ENCODE results near the gene UBE2V1. TPM values are rescaled to one million over a fixed set of nuclear protein-coding genes. Genes with fewer than 3 reads are reported as not detected.

The UBE2V1 gene
- total RNA-seq, 3 donors from 2014 or later, result 126 to 144 (median 139) TPM

DNA sequence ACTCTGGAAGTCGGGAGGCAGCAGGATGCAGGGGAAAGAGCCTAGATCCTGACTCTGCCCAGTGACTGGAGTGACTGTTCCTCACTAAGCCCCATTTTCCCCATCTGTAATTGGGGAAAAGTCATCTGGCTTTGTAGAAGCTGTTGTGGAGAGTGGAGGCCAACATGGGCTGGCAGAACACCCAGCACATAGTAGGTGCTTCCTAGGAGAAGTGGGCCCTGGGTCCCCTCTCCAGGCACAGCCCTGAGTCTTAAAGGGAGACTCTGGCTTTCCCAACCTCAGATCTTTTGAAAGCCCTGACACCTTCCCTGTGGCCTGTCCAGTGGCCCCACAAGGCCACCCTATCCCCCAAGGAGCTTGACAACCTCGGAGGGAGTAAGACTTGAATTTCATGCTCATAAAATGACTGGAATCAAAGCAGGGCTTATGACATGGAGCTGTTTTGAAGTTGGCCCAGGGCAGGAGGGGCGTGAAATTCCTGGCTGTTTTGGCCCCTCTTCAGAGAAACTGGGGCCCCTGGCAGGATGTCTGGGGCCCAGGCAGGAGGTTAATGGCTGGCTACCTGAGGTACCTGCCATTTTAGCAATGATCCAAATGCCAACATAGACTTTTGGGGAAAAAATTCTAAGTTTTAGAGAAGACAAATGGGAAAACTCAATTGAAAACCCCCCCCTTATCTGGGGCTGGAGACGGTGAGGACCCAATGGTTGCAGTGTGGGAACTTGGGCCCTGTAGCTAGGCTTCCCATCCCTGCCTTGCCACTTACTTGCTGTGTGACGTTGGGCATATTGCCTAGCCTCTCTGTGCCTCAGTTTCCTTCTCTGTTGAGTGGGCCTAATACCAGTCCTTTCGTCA is 51.6 kb downstream of the UBE2V1 start:
- Mint-ChIP-seq H3K4me3 (no peak overlapping the region), H3K9me3 (no peaks in the 10 kb centered on the region), H3K27me3 (ENCODE audit: low read depth) (no peaks in the 10 kb centered on the region), H3K36me3 (ENCODE audit: insufficient read depth) (no peaks in the 10 kb centered on the region), H3K4me1 (ENCODE audit: low read depth) (no peaks in the 10 kb centered on the region)
- DNase-seq, result no peak
- ATAC-seq, result no peak

DNA sequence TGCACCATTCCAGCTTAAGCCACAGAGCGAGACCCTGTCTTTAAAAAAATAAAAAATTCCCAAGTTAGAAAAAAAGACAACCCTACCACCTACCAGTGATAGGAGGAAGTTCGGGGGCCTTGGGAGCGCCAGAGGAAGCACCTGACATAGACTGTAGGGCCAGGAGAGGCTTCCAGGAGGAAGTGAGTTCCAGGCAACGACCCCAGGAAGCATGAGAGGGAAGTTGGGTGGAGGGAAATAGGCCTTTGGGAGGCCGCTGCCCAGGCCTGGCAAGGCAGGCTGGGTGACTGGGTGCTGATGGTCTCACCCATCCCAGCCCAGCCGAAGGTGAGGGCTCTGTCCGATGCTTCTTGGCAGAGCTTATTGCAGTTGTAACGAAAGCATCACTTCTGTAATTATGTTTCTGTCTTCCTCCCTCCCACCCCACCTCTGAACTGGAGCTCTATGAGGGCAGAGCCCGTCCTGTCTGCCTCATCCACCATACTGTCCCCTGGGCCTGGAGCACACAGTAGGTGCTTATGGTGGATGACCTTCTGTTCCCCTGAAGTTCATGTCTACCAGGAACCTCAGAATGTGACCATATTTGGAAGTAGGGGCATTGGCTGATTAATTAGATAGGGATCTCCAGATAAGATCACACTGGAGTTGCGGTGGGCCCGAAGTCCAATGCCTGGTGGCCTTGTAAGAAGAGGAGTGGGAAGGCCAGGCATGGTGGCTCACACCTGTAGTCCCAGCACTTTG is 54.1 kb downstream of the UBE2V1 start:
- H3K9me3 Mint-ChIP-seq, result no peaks in the 10 kb centered on the region
- no peaks in the 10 kb centered on the region for H3K4me1 Mint-ChIP-seq (ENCODE audit: low read depth)
- no peaks in the 10 kb centered on the region for H3K36me3 Mint-ChIP-seq (ENCODE audit: insufficient read depth)

DNA sequence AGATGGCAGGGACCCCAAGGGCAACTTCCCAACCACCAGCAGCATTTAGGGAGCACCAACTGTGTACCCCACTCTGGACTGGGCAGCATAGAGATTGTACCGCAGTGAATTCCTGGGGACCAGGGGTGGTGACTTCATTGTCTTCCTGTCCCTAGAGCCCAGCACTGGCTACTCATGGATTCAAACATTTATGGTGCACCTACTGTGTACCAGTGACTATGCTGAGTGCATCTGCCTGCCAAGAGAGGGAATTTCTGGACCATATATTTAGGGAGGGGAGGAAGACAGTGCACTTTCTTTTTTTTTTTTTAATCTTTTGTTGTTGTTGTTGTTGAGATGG is 55.3 kb downstream of the UBE2V1 start:
- Mint-ChIP-seq H3K9me3 (no peaks in the 10 kb centered on the region), H3K4me3 (no peak overlapping the region), H3K27me3 (ENCODE audit: low read depth) (no peaks in the 10 kb centered on the region), H3K36me3 (ENCODE audit: insufficient read depth) (no peaks in the 10 kb centered on the region), H3K4me1 (ENCODE audit: low read depth) (no peaks in the 10 kb centered on the region)
- no peak for ATAC-seq
- no peak for DNase-seq

More for the DNA sequence above, 54.1 kb downstream of the UBE2V1 start:
- DNase-seq (no peak), ATAC-seq (no peak)
- no peaks in the 10 kb centered on the region for H3K27me3 Mint-ChIP-seq (ENCODE audit: low read depth)
- no peak overlapping the region for H3K4me3 Mint-ChIP-seq

DNA sequence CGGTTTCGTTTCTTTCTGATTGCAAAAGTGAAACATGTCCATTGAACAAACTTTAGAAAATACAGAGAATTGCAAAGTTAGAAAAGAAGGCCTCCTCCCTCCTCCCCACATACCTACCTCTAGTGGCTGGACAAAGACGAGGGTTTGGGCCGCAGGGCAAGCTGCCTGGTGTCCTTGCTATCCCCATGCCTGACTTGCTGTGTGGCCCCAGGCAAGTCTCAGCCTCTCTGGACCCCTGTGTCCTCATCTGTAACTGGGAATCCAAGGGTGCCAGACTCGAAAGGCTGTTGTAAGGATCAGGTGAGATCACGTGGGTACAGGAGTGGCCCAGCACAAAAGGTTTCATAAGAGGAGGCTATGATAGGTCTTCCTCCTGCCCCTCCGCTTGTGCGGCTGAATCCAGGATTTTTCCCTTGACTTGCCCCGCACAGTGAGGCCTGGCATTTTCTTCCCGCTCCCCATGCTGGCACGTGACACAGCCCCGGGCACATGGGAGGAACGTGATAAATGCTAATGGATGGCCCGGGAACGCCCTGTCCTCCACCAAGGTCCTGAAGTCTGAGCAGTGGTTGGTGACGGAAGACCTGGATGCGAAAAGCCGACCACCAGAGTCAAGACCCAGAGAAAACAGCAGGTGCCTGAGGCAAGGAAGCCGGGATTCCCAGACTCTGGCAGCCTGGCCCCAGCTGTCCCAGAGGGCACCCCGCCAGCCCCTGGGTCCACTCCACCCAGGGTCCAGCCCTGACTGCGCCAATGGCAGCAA is 55.8 kb downstream of the UBE2V1 start:
- no peak for DNase-seq

DNA sequence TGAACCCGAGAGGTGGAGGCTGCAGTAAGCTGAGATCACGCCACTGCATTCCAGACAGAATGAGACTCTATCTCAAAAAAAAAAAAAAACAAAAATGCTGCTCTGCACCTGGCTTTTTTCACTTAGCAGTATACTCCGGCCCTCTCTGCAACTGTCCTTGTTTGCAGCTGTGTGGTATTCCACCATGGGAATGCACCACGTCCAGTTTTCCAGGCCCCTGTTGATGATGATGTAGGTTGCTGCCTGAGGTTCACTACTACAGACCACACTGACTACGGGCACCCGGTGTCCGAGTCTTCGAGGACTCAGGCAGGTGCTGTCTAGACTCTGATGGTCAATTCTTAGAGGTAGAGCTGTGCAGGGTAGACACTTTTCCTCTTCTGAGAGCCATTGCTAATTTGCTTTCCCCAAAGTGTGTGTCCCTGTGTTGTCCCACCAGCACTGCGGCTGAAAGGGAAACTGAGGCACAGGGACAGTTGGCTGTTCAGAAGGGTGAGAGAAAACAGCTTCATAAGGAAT is 56.5 kb downstream of the UBE2V1 start:
- H3K4me1 Mint-ChIP-seq (ENCODE audit: low read depth), result no peaks in the 10 kb centered on the region
- H3K9me3 Mint-ChIP-seq, result no peaks in the 10 kb centered on the region
- no peak for DNase-seq
- no peaks in the 10 kb centered on the region for H3K36me3 Mint-ChIP-seq (ENCODE audit: insufficient read depth)
- no peak overlapping the region for H3K4me3 Mint-ChIP-seq
- ATAC-seq, result no peak
- H3K27me3 Mint-ChIP-seq (ENCODE audit: low read depth), result no peaks in the 10 kb centered on the region

More for the DNA sequence above, 55.8 kb downstream of the UBE2V1 start:
- Mint-ChIP-seq H3K36me3 (ENCODE audit: insufficient read depth) (no peaks in the 10 kb centered on the region), H3K4me1 (ENCODE audit: low read depth) (no peaks in the 10 kb centered on the region), H3K4me3 (no peak overlapping the region), H3K9me3 (no peaks in the 10 kb centered on the region), H3K27me3 (ENCODE audit: low read depth) (no peaks in the 10 kb centered on the region)
- no peak for ATAC-seq

DNA sequence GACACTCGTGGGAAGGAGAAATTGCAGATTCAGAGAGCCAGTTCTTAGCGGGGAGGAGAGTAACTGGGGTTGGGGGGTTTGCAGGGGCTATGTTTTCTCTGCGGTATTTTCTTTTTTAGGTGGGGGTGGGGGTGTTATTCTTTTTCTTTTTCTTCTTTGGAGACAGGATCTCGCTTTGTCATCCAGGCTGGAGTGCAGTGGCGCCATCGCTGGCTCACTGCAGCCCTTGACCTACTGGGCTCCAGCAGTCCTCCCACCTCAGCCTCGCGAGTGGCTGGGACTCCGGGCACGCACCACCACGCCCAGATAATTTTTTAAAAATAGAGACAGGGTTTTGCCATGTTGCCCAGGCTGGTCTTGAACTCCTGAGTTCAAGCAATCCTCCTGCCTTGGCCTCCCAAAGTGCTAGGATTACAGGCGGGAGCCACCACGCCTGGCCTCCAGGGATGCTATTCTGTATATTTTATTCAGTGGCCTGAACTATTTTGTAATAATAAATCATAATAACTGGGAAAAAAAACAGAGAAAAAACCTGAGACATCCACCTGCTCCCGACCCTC is 57.3 kb downstream of the UBE2V1 start:
- H3K27me3 Mint-ChIP-seq (ENCODE audit: low read depth), result no peaks in the 10 kb centered on the region
- ATAC-seq, result no peak
- no peak for DNase-seq
- no peaks in the 10 kb centered on the region for H3K36me3 Mint-ChIP-seq (ENCODE audit: insufficient read depth)
- H3K4me1 Mint-ChIP-seq (ENCODE audit: low read depth), result no peaks in the 10 kb centered on the region
- no peaks in the 10 kb centered on the region for H3K9me3 Mint-ChIP-seq
- no peak overlapping the region for H3K4me3 Mint-ChIP-seq

DNA sequence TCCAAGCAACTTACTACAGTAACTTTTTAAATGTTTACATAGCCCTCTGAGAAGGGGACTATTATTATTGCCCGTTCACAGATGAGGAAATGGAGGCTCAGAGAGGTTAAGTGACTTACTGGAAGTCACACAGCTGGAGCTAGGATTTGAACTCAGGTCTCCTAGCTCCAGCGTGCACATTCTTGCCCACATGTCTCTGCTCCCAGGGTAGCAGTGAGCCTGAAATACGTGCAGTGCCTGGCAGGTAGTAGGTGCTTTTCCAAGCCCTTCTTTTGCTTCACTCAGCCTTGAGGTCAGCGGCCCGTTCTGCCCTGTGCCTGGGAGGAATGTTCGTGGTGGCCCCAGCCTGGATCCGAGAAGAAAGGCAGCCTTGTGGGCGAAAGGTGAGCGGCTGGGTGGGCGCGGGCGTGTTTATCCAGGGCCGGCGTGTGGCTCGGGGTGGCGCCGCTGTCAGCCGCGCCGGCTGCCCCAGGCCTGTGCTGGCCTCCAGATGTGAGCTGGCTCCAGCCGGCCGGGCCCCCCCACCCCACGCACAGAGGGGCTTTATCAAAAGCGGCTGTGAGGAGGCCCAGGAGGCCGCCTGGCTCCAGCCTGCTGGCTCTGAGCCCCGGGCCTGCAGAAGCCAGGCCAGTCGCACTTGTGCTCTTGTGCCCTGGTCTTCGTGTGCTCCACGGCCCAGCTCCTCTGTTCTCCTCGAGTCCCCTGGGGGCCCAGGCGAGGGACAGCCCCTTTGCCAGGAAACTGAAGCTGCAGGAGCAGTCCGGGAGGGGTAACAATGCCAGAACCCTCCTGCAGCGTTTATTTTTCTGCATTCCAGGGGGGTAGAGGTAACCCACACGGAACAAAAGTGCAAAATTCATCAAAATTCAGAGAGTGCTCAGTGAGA is 58.1 kb downstream of the UBE2V1 start:
- Mint-ChIP-seq H3K36me3 (ENCODE audit: insufficient read depth) (no peaks in the 10 kb centered on the region), H3K4me3 (no peak overlapping the region), H3K4me1 (ENCODE audit: low read depth) (no peaks in the 10 kb centered on the region), H3K9me3 (no peaks in the 10 kb centered on the region), H3K27me3 (ENCODE audit: low read depth) (peaks cover under 1% of the 10 kb centered on the region)
- ATAC-seq, result no peak
- DNase-seq, result no peak

DNA sequence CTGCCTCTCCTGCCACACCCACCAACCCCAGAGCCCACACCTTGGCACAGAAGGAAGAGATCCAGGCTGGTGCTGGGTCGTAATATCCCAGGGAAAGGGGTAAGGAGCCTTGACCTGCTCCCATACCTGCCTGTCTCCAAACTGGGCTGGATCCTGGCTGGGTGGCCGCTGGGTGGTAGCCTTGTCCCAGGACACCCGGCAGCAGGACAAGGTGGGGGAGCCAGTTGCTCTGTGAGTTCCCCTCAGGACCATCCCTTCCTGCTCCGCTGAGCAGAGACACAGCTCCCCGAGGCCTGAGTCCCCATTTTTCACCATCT is 58.8 kb downstream of the UBE2V1 start:
- H3K27me3 Mint-ChIP-seq (ENCODE audit: low read depth), result peaks cover 2% of the 10 kb centered on the region
- H3K4me3 Mint-ChIP-seq, result no peak overlapping the region
- DNase-seq (no peak), ATAC-seq (no peak)
- no peaks in the 10 kb centered on the region for H3K4me1 Mint-ChIP-seq (ENCODE audit: low read depth)
- no peaks in the 10 kb centered on the region for H3K9me3 Mint-ChIP-seq
- H3K36me3 Mint-ChIP-seq (ENCODE audit: insufficient read depth), result no peaks in the 10 kb centered on the region

DNA sequence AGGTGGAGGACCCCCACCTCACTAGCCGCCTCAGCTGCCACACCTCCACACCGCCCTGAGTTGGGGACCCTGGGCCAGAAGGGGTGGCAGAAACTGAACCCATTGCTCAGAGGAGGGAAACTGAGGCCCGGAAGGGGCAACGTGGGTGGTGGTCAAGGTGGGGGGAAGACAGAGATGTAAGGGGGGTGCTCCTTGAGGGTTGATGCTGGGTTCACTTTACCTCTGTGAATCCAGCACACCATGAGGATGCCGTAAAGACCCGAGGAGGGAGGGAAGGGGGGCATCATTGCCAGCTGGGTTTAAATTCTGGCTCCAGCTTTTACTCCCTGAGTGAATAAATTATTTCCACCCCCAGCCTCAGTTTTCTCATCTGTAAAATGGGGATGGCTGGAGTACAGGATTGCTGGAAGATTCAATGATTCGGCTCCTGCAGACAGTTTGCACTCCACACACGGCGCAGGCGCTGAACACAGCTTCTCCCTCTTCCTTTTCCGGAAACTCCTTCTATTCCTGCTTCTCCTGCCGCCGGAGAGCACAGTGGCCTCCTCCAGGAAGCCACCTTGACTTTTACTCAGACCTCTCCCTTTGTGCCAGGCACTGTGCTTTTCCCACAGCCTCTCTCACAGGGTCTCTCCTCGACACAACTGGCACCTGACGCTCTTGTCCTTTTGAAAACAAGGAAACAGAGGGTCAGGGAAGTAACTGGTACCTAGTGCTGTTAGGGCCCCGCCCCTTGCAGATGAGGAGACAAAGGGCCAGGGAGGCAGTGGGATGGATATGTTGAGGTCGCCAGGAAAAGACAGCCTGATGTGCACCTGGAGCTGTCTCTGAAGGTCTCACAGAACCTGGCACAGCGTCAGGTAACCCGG is 59.4 kb downstream of the UBE2V1 start:
- Mint-ChIP-seq H3K27me3 (ENCODE audit: low read depth) (peaks cover 7% of the 10 kb centered on the region), H3K9me3 (no peaks in the 10 kb centered on the region), H3K36me3 (ENCODE audit: insufficient read depth) (no peaks in the 10 kb centered on the region), H3K4me3 (no peak overlapping the region), H3K4me1 (ENCODE audit: low read depth) (peaks cover 5% of the 10 kb centered on the region)
- ATAC-seq, result no peak
- no peak for DNase-seq

DNA sequence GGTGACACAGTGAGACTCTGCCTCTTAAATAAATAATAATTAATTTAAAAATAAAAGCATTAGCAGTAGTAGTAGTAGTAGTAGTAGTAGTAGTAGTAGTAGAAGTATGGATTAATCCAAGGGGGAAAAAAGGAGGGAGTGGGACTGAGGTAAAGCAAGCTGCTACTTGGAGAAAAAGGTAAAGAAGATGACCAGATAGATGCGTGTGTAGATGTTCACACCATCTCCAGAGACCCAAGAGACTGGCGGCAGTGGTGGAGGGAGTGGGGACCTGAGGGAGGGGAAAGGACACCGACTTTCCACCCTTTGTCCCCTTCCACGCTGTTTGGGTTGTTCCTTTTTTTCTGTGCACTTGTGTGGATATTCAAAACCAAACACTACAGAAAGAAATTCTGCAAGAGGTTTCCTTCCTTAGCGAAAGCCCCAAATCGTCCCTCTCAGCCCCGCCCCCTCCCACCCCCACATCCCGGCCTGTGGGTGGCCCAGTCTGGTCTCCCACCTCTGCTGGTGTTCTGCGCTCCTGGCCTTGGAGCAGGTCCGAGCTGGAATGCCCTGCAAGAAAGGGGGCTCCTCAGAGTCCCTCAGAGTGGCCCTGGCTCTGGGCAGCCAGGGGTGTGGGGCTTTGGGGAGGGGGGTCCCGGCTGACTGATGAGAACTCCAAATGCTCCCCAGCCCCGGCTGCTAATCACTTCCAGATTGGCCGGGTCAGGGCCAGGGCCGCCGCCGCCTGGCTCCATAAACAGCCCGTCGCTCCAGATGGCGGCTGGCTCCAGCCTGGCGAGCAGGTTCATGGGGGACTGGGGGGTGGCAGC is 60.2 kb downstream of the UBE2V1 start:
- peaks cover 9% of the 10 kb centered on the region for H3K4me1 Mint-ChIP-seq (ENCODE audit: low read depth)
- no peaks in the 10 kb centered on the region for H3K36me3 Mint-ChIP-seq (ENCODE audit: insufficient read depth)
- H3K27me3 Mint-ChIP-seq (ENCODE audit: low read depth), result peaks cover 11% of the 10 kb centered on the region
- no peaks in the 10 kb centered on the region for H3K9me3 Mint-ChIP-seq
- DNase-seq (no peak), ATAC-seq (no peak)
- H3K4me3 Mint-ChIP-seq, result no peak overlapping the region

DNA sequence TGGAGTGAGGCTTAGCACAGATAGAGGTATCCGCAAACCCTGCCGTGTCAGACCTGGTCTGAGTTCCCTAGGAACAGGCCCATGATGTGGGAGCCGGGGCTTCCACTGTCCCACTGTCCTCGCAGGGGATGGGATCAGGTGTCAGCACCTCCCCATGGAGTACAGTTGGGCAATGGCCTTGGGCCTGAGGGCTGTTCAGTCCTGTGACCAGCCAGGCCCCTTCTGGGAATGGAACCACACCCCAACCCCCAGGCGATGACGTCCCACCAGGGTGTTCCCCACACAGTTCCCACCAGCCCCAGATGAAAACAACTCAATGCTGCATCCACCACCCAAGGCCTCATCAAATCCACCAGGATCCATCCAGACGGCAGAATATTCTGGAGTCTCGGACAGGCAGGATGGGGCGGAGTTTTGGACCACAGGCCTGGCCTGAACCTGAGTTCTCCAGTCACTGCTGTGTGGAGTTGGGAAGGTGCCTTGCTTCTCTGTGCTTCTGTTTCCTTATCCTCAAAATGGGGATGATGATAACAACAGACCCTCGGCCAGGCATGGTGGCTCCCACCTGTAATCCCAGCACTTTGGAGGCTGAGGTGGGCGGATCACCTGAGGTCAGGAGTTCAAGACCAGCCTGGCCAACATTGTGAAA is 62.2 kb downstream of the UBE2V1 start:
- no peak overlapping the region for H3K4me3 Mint-ChIP-seq
- peaks cover 9% of the 10 kb centered on the region for H3K4me1 Mint-ChIP-seq (ENCODE audit: low read depth)
- peaks cover 1% of the 10 kb centered on the region for H3K36me3 Mint-ChIP-seq (ENCODE audit: insufficient read depth)
- no peak for ATAC-seq
- peaks cover 16% of the 10 kb centered on the region for H3K27me3 Mint-ChIP-seq (ENCODE audit: low read depth)
- no peak for DNase-seq
- H3K9me3 Mint-ChIP-seq, result no peaks in the 10 kb centered on the region

DNA sequence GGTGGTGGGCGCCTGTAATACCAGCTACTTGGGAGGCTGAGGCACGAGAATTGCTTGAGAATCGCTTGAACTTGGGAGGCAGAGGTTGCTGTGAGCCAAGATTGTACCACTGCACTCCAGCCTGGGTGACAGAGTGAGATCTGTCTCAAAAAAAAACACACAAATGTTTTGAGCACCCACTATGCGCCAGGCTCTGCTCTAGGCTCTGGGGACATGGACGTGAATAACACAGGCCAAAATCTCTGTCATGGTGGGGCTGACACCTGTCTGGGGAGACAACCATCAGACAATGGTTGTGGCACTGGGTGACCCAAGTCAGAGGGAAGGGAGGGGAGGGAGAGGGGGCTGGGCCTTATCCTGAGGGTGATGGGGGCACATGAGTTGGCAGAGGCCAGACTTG is 62.7 kb downstream of the UBE2V1 start:
- no peak for DNase-seq
- Mint-ChIP-seq H3K36me3 (ENCODE audit: insufficient read depth) (peaks cover 1% of the 10 kb centered on the region), H3K4me1 (ENCODE audit: low read depth) (peaks cover 9% of the 10 kb centered on the region), H3K27me3 (ENCODE audit: low read depth) (peaks cover 18% of the 10 kb centered on the region), H3K4me3 (no peak overlapping the region), H3K9me3 (no peaks in the 10 kb centered on the region)
- ATAC-seq, result no peak

Data from activated T-cell treated with anti-CD3 and anti-CD28 coated beads, Interleukin-2, amount 50 U/mL, for 4 hours (primary cell).